Stimulated activated CD4-positive, alpha-beta T cell treated with anti-CD3 and anti-CD28 coated beads, Interleukin-15, amount 100 ng/mL, for 1 hour (primary cell): Measurements from ENCODE around the gene IQUB.
"Not testable (repeated sequence)": the region's sequence is repeated elsewhere in the genome, so short reads cannot be mapped to it uniquely, and the experiment has no call there.

Experiments
- DNase-seq, 2 donors: peaks; one replicate each; pipeline ENCODE4 v3.0.0-alpha.2; 2020; ENCODE audit warnings: low read depth in 1 of 2, low spot score in 1 of 2

Gene IQUB

GRCh38 chr7:123494193-123494796 is 40.1 kb downstream of the IQUB start:
- DNase-seq, result no peak

- DNase-seq, result no peak
These were observed 41.9 kb downstream of the IQUB start for GRCh38 chr7:123492485-123492884.

- DNase-seq, result no peak
These were observed 48.7 kb downstream of the IQUB start for GRCh38 chr7:123485721-123486120.

GRCh38 chr7:123485187-123485586 is 49.2 kb downstream of the IQUB start:
- DNase-seq, result no peak

- no peak for DNase-seq
These were observed 50.2 kb downstream of the IQUB start for GRCh38 chr7:123484199-123484598.

- DNase-seq, result no peak
These were observed 54.3 kb downstream of the IQUB start for GRCh38 chr7:123480107-123480506.

- not testable (repeated sequence) for DNase-seq
These were observed 56.3 kb downstream of the IQUB start for GRCh38 chr7:123478056-123478455.

GRCh38 chr7:123472750-123473445 is 61.5 kb downstream of the IQUB start:
- no peak for DNase-seq

- DNase-seq, result no peak
These were observed 62.1 kb downstream of the IQUB start for GRCh38 chr7:123472327-123472726.

- no peak for DNase-seq
These were observed 66.1 kb downstream of the IQUB start for GRCh38 chr7:123468303-123468702.

GRCh38 chr7:123463890-123464289 is 70.5 kb downstream of the IQUB start:
- no peak for DNase-seq

- no peak for DNase-seq
These were observed 73.8 kb downstream of the IQUB start for GRCh38 chr7:123460616-123461015.

- no peak for DNase-seq
These were observed 78.4 kb downstream of the IQUB start for GRCh38 chr7:123455965-123456470.

GRCh38 chr7:123440101-123440548 is 94.3 kb downstream of the IQUB start:
- DNase-seq, result no peak

GRCh38 chr7:123439191-123439590 is 95.2 kb downstream of the IQUB start:
- DNase-seq, result no peak

GRCh38 chr7:123437447-123437995 is 96.9 kb downstream of the IQUB start:
- DNase-seq, result no peak

- DNase-seq, result no peak
These were observed 99.2 kb downstream of the IQUB start for GRCh38 chr7:123435080-123435700.

- DNase-seq, result no peak
These were observed 100.7 kb downstream of the IQUB start for GRCh38 chr7:123433665-123434064.

- no peak for DNase-seq
These were observed 101.8 kb downstream of the IQUB start for GRCh38 chr7:123432601-123433000.

- DNase-seq, result no peak
These were observed 103.2 kb downstream of the IQUB start for GRCh38 chr7:123431075-123431614.

GRCh38 chr7:123425246-123425645 is 109.1 kb downstream of the IQUB start:
- DNase-seq, result no peak

- DNase-seq, result no peak
These were observed 109.9 kb downstream of the IQUB start for GRCh38 chr7:123424463-123424862.
